HepG2 (cell line): ENCODE measurements around the gene TMTC2. TPM values are rescaled to one million over a fixed set of nuclear protein-coding genes. Genes with fewer than 3 reads are reported as not detected.

Experiments used
- ATAC-seq: fragments of 200-7000 bp; cut with Tn5 transposase; 3 replicates; pipeline ENCODE4 v1.9.1; 2020; ENCODE audit warnings: mild to moderate bottlenecking, moderate library complexity
- BruUV-seq: library from RNA; stranded (reverse); fragments of 400-500 nt; replicated peaks from 2 replicates; lab custom pipeline; 2021; lab: Mats Ljungman, UMichigan
- CTCF ChIA-PET: fragments of 300-600 bp; formaldehyde crosslinking; extraction: SDS; loops from one replicate; lab custom pipeline; 2021; ENCODE audit warnings: low total read pairs, inconsistent platforms, low intra/inter-chr PET ratio; lab: Yijun Ruan, JAX
- POLR2A ChIA-PET: fragments of 350-600 bp; sonication (Branson Sonifier 250); formaldehyde crosslinking; loops from one replicate; lab custom pipeline; 2020; ENCODE audit warnings: antibody characterized with exemption, inconsistent platforms; lab: Yijun Ruan, JAX
- DNase-seq: peaks from one replicate; pipeline ENCODE4 v3.0.0-alpha.2; 2015; ENCODE audit warnings: low spot score
- FAIRE-seq: peaks from 3 replicates; lab custom pipeline; 2011; peaks lifted over from hg19 to GRCh38; lab: Jason Lieb, UNC
- H2AFZ ChIP-seq: one replicate; pipeline ENCODE4 v1.6.1; 2011; ENCODE audit warnings: low read length, inconsistent platforms
- H3K27ac ChIP-seq: fragments of 300-600 bp; 3 replicates; pipeline ENCODE4 v1.8.0; 2011; ENCODE audit warnings: mixed run types, mild to moderate bottlenecking, mixed read lengths, low read length, inconsistent platforms; ENCODE audit not compliant: insufficient read depth; ENCODE audit errors: extremely low read length
- H3K27me3 ChIP-seq, 2 experiments: fragments of 200-600 bp in 1 of 2; 2 replicates in 1 of 2; 3 replicates in 1 of 2; pipeline versions ENCODE4 v1.6.0 to v1.8.0; 2011; ENCODE audit warnings: low read length in 2 of 2, mild to moderate bottlenecking in 2 of 2, moderate library complexity in 2 of 2, inconsistent platforms in 1 of 2; ENCODE audit not compliant: insufficient read depth in 2 of 2, control insufficient read depth in 1 of 2
- H3K36me3 ChIP-seq, 2 experiments: fragments of 200-600 bp in 1 of 2; replicated peaks in 1 of 2; 2 replicates in 1 of 2; 3 replicates in 1 of 2; pipeline versions ENCODE4 v1.5.1 to v1.8.0; 2011; ENCODE audit warnings: low read length in 2 of 2, inconsistent platforms in 1 of 2; ENCODE audit not compliant: insufficient read depth in 2 of 2, control insufficient read depth in 1 of 2
- H3K4me1 ChIP-seq: 2 replicates; pipeline ENCODE4 v1.5.1; 2012; ENCODE audit warnings: low read length, inconsistent platforms; ENCODE audit not compliant: insufficient read depth
- H3K4me2 ChIP-seq: 2 replicates; pipeline ENCODE4 v1.6.0; 2011; ENCODE audit warnings: low read depth, low read length, inconsistent platforms
- H3K4me3 ChIP-seq, 3 experiments: fragments of 200-600 bp in 1 of 3; sonication (generic), shearing (Covaris generic) in 1 of 3; replicated peaks in 1 of 3; 2 replicates each; pipeline ENCODE4 v1.5.1; 2011 to 2016; ENCODE audit warnings: low read length in 3 of 3, inconsistent platforms in 2 of 3, low read depth in 2 of 3, mild to moderate bottlenecking in 2 of 3, control low read depth in 1 of 3, mixed read lengths in 1 of 3; ENCODE audit not compliant: insufficient read depth in 1 of 3
- H3K79me2 ChIP-seq: one replicate; pipeline ENCODE4 v1.6.1; 2011; ENCODE audit warnings: low read length, inconsistent platforms; ENCODE audit not compliant: insufficient read depth
- H3K9ac ChIP-seq: 2 replicates; pipeline ENCODE4 v1.6.0; 2011; ENCODE audit warnings: mild to moderate bottlenecking, low read depth, low read length, inconsistent platforms; ENCODE audit not compliant: insufficient read depth
- H3K9me3 ChIP-seq: 2 replicates; pipeline ENCODE4 v1.5.1; 2012; ENCODE audit warnings: mild to moderate bottlenecking, low read length
- H4K20me1 ChIP-seq: 2 replicates; pipeline ENCODE4 v1.6.0; 2011; ENCODE audit warnings: inconsistent platforms, mild to moderate bottlenecking, low read length, moderate library complexity; ENCODE audit not compliant: insufficient read depth
- ATF3 ChIP-seq: sonication (generic); formaldehyde crosslinking; IDR thresholded peaks from 2 replicates; pipeline ENCODE4 v1.4.0; 2020; ENCODE audit warnings: missing genetic modification reagents
- ATF4 ChIP-seq, 2 experiments: fragments of 450-650 bp in 1 of 2; sonication (generic) in 1 of 2; formaldehyde crosslinking; IDR thresholded peaks; 2 replicates each; pipeline versions ENCODE4 v1.5.0 to v1.8.0; 2020 to 2022; ENCODE audit warnings: mild to moderate bottlenecking in 1 of 2, missing genetic modification reagents in 1 of 2
- CCDC6 ChIP-seq: sonication (generic); formaldehyde crosslinking; IDR thresholded peaks from 2 replicates; pipeline ENCODE4 v1.8.1; 2022; ENCODE audit warnings: mild to moderate bottlenecking, missing genetic modification reagents, moderate library complexity
- CREBL2 ChIP-seq: sonication (generic); formaldehyde crosslinking; IDR thresholded peaks from 2 replicates; pipeline ENCODE4 v1.8.1; 2023; ENCODE audit warnings: missing genetic modification reagents, mild to moderate bottlenecking, borderline replicate concordance
- FOXM1 ChIP-seq: sonication (generic); formaldehyde crosslinking; IDR thresholded peaks from 2 replicates; pipeline ENCODE4 v1.5.0; 2020; ENCODE audit warnings: missing genetic modification reagents
- KLF13 ChIP-seq: sonication (generic); formaldehyde crosslinking; IDR thresholded peaks from 2 replicates; pipeline ENCODE4 v1.4.0; 2020; ENCODE audit warnings: mild to moderate bottlenecking, missing genetic modification reagents
- NCOA1 ChIP-seq: sonication (generic); formaldehyde crosslinking; IDR thresholded peaks from 2 replicates; pipeline ENCODE4 v1.9.0; 2021; ENCODE audit warnings: missing genetic modification reagents
- NR2F2 ChIP-seq: IDR thresholded peaks from 2 replicates; pipeline ENCODE4 v1.6.1; 2012; ENCODE audit warnings: low read depth, inconsistent platforms, borderline replicate concordance
- SCMH1 ChIP-seq: sonication (generic); formaldehyde crosslinking; IDR thresholded peaks from 2 replicates; pipeline ENCODE4 v1.9.0; 2021; ENCODE audit warnings: missing genetic modification reagents, mild to moderate bottlenecking, borderline replicate concordance
- SMC3 ChIP-seq: IDR thresholded peaks from 2 replicates; pipeline ENCODE4 v1.6.1; 2011; ENCODE audit warnings: low read length, improper control_type of control experiment
- SP1 ChIP-seq, 2 experiments: fragments of 450-650 bp in 1 of 2; sonication (generic) in 1 of 2; formaldehyde crosslinking in 1 of 2; IDR thresholded peaks; 2 replicates each; pipeline versions ENCODE4 v1.4.0 to v1.6.1; 2016 to 2020; ENCODE audit warnings: missing genetic modification reagents in 1 of 2
- ZBTB26 ChIP-seq: IDR thresholded peaks from 2 replicates; pipeline ENCODE4 v1.6.1; 2016; ENCODE audit warnings: missing compliant biosample characterization, missing genetic modification reagents, borderline replicate concordance
- ZIK1 ChIP-seq: sonication (generic); formaldehyde crosslinking; IDR thresholded peaks from 2 replicates; pipeline ENCODE4 v1.5.0; 2020; ENCODE audit warnings: mild to moderate bottlenecking, low read depth, missing genetic modification reagents, borderline replicate concordance
- ZMYM3 ChIP-seq: sonication (generic); formaldehyde crosslinking; IDR thresholded peaks from 2 replicates; pipeline ENCODE4 v1.5.1; 2020; ENCODE audit warnings: mild to moderate bottlenecking, missing genetic modification reagents
- ZNF329 ChIP-seq: sonication (generic); formaldehyde crosslinking; IDR thresholded peaks from 2 replicates; pipeline ENCODE4 v1.9.0; 2021; ENCODE audit warnings: low read depth, mild to moderate bottlenecking, missing genetic modification reagents
- ZNF550 ChIP-seq: sonication (generic); formaldehyde crosslinking; IDR thresholded peaks from 2 replicates; pipeline ENCODE4 v1.4.0; 2020; ENCODE audit warnings: mild to moderate bottlenecking, missing genetic modification reagents, borderline replicate concordance
- ZNF747 ChIP-seq: sonication (generic); formaldehyde crosslinking; IDR thresholded peaks from 2 replicates; pipeline ENCODE4 v1.8.1; 2023; ENCODE audit warnings: missing genetic modification reagents, mild to moderate bottlenecking, borderline replicate concordance
- ZNF790 ChIP-seq: sonication (generic); formaldehyde crosslinking; IDR thresholded peaks from 2 replicates; pipeline ENCODE4 v1.8.0; 2022; ENCODE audit warnings: missing genetic modification reagents, mild to moderate bottlenecking, borderline replicate concordance
- ZUFSP ChIP-seq: sonication (generic); formaldehyde crosslinking; IDR thresholded peaks from 2 replicates; pipeline ENCODE4 v1.9.0; 2021; ENCODE audit warnings: missing genetic modification reagents, mild to moderate bottlenecking, borderline replicate concordance
- WGBS: methylation state at CpG from one replicate; pipeline ENCODE4 v1.1.6; 2017; ENCODE audit warnings: low lambda C conversion rate; 5-methylcytosine and 5-hydroxymethylcytosine counted together
- in situ Hi-C: cut with HindIII; loops from 2 replicates; pipeline ENCODE4 v1.10.0; 2017; ENCODE audit warnings: low pct_unique_long_range_greater_than_20kb; ENCODE audit not compliant: extremely low pct_ligation_motif_present
- intact Hi-C: fragments of 100-400 bp; cut with micrococcal nuclease; formaldehyde crosslinking; loops from one replicate; pipeline ENCODE4 v1.10.0; 2022; ENCODE audit not compliant: unreplicated experiment
- polyA plus RNA-seq, 8 experiments: library from polyadenylated mRNA; depleted of rRNA in 3 of 8; stranded (reverse) in 7 of 8; unstranded in 1 of 8; fragments of >200 nt; fragmentation: Illumina TruSeq in 4 of 8; extraction: Trizol in 4 of 8; gene quantifications; 2 replicates each; pipeline versions ENCODE4 v1.2.1 to v1.2.3, GENCODE V29; 2011 to 2016; ENCODE audit warnings: low read depth in 4 of 8, missing spikeins in 1 of 8, mixed read lengths in 1 of 8; ENCODE audit not compliant: insufficient read depth in 1 of 8
- total RNA-seq, 5 experiments: library from RNA; depleted of rRNA; stranded (reverse); fragments of >200 nt; fragmentation: Illumina TruSeq; extraction: Trizol; gene quantifications; 2 replicates each; pipeline ENCODE4 v1.2.3, GENCODE V29; 2016; ENCODE audit warnings: low read depth in 1 of 5

TMTC2 gene
- total and polyA plus RNA-seq, 2 of the 13 experiments (the other 11 are each of a cell fraction or from before 2014, with no cell fraction given): 0.55 to 0.63 TPM

- no peak overlapping the region for H3K4me3 ChIP-seq
- no peak overlapping the region for H3K9ac ChIP-seq
- DNase-seq (no peak), FAIRE-seq (no peak), ATAC-seq (no peak)
- 0% methylated on average over 1 of the region's 1 CpG for WGBS
- no peaks in the 10 kb centered on the region for H4K20me1 ChIP-seq
- no peak overlapping the region for H3K27ac ChIP-seq
- no peaks in the 10 kb centered on the region for H3K79me2 ChIP-seq
- no peaks in the 10 kb centered on the region for H3K4me1 ChIP-seq
- BruUV-seq: no TSS peak
- intact Hi-C loops (no loop called here), in situ Hi-C loops (no loop called here)
- POLR2A ChIA-PET: no interaction called here
- H2AFZ ChIP-seq: no peak overlapping the region
- no peaks in the 10 kb centered on the region for H3K9me3 ChIP-seq
- no peaks in the 10 kb centered on the region for H3K27me3 ChIP-seq
- no peaks in the 10 kb centered on the region for H3K36me3 ChIP-seq
- CTCF ChIA-PET: no interaction called here
- H3K4me2 ChIP-seq: no peak overlapping the region
- TF ChIP-seq FOXM1 (no peak), SMC3 (no peak), CCDC6 (CRISPR knock-in tag) (no peak), ZIK1 (CRISPR knock-in tag) (no peak), ATF4 (CRISPR knock-in tag; IDR thresholded peaks at IDR 0.05) (no peak), ZNF550 (CRISPR knock-in tag) (no peak), ATF3 (CRISPR knock-in tag) (no peak), KLF13 (CRISPR knock-in tag) (no peak), ZNF329 (CRISPR knock-in tag) (no peak), CREBL2 (CRISPR knock-in tag) (no peak), SP1 (IDR thresholded peaks at IDR 0.05) (no peak), SP1 (CRISPR knock-in tag; IDR thresholded peaks at IDR 0.05) (no peak), ZNF790 (no peak), ZNF747 (CRISPR knock-in tag) (no peak), NR2F2 (no peak), ZUFSP (CRISPR knock-in tag) (no peak), SCMH1 (CRISPR knock-in tag) (no peak), ZBTB26 (CRISPR knock-in tag) (no peak), ZMYM3 (CRISPR knock-in tag) (no peak), NCOA1 (CRISPR knock-in tag) (no peak)
Measured at GRCh38 chr12:82959821-82960220, 273.1 kb downstream of the TMTC2 start.
